Measurements from ENCODE around the gene DVL1. TPM values are rescaled to one million over a fixed set of nuclear protein-coding genes. Genes with fewer than 3 reads are reported as not detected.

The DVL1 gene
- total RNA-seq, 2 donors from 2014 or later = 46.2 to 48.0 TPM

GRCh38 chr1:1293263-1294249 lies 55.7 kb downstream of the DVL1 start:
- no peak overlapping the region for H3K4me3 Mint-ChIP-seq
- H3K27me3 Mint-ChIP-seq = no peaks in the 10 kb centered on the region
- no peaks in the 10 kb centered on the region for H3K9me3 Mint-ChIP-seq
- ATAC-seq (replicated peaks) = no peak
- H3K36me3 Mint-ChIP-seq (ENCODE audit: low read depth) = no peaks in the 10 kb centered on the region
- no peaks in the 10 kb centered on the region for H3K4me1 Mint-ChIP-seq
- H3K27ac Mint-ChIP-seq = no peak overlapping the region

GRCh38 chr1:1292851-1293250 lies 56.4 kb downstream of the DVL1 start:
- Mint-ChIP-seq H3K4me3 (no peak overlapping the region), H3K27me3 (no peaks in the 10 kb centered on the region), H3K9me3 (no peaks in the 10 kb centered on the region), H3K36me3 (ENCODE audit: low read depth) (no peaks in the 10 kb centered on the region), H3K4me1 (no peaks in the 10 kb centered on the region), H3K27ac (no peak overlapping the region)
- no peak for ATAC-seq (replicated peaks)

- H3K9me3 Mint-ChIP-seq = no peaks in the 10 kb centered on the region
- ATAC-seq (replicated peaks) = no peak
- H3K27me3 Mint-ChIP-seq = no peaks in the 10 kb centered on the region
- H3K4me1 Mint-ChIP-seq = no peaks in the 10 kb centered on the region
- H3K36me3 Mint-ChIP-seq (ENCODE audit: low read depth) = no peaks in the 10 kb centered on the region
- no peak overlapping the region for H3K4me3 Mint-ChIP-seq
- H3K27ac Mint-ChIP-seq = no peak overlapping the region
Observed at GRCh38 chr1:1292442-1292779, 56.8 kb downstream of the DVL1 start.

- Mint-ChIP-seq H3K4me3 (no peak overlapping the region), H3K27ac (no peak overlapping the region), H3K4me1 (no peaks in the 10 kb centered on the region), H3K9me3 (no peaks in the 10 kb centered on the region), H3K27me3 (no peaks in the 10 kb centered on the region), H3K36me3 (ENCODE audit: low read depth) (no peaks in the 10 kb centered on the region)
- ATAC-seq (replicated peaks) = peak; percentile 83
Observed at GRCh38 chr1:1291548-1292441, 57.4 kb downstream of the DVL1 start.

GRCh38 chr1:1291023-1291528 lies 58.1 kb downstream of the DVL1 start:
- ATAC-seq (replicated peaks) = no peak
- Mint-ChIP-seq H3K27me3 (no peaks in the 10 kb centered on the region), H3K9me3 (no peaks in the 10 kb centered on the region), H3K36me3 (ENCODE audit: low read depth) (no peaks in the 10 kb centered on the region), H3K4me3 (no peak overlapping the region), H3K4me1 (no peaks in the 10 kb centered on the region), H3K27ac (no peak overlapping the region)

- Mint-ChIP-seq H3K27ac (no peak overlapping the region), H3K4me3 (no peak overlapping the region), H3K36me3 (ENCODE audit: low read depth) (no peaks in the 10 kb centered on the region), H3K27me3 (no peaks in the 10 kb centered on the region), H3K9me3 (no peaks in the 10 kb centered on the region), H3K4me1 (no peaks in the 10 kb centered on the region)
- ATAC-seq (replicated peaks) = peak; percentile 65
Observed at GRCh38 chr1:1290238-1290731, 58.9 kb downstream of the DVL1 start.

GRCh38 chr1:1287288-1288110 lies 61.7 kb downstream of the DVL1 start:
- ATAC-seq (replicated peaks) = no peak
- H3K27me3 Mint-ChIP-seq = no peaks in the 10 kb centered on the region
- H3K4me1 Mint-ChIP-seq = peaks cover 5% of the 10 kb centered on the region
- no peak overlapping the region for H3K27ac Mint-ChIP-seq
- no peaks in the 10 kb centered on the region for H3K36me3 Mint-ChIP-seq (ENCODE audit: low read depth)
- H3K4me3 Mint-ChIP-seq = no peak overlapping the region
- H3K9me3 Mint-ChIP-seq = no peaks in the 10 kb centered on the region

- Mint-ChIP-seq H3K9me3 (no peaks in the 10 kb centered on the region), H3K36me3 (ENCODE audit: low read depth) (no peaks in the 10 kb centered on the region), H3K27me3 (no peaks in the 10 kb centered on the region), H3K4me3 (no peak overlapping the region), H3K27ac (no peak overlapping the region), H3K4me1 (peaks cover 5% of the 10 kb centered on the region)
- no peak for ATAC-seq (replicated peaks)
Observed at GRCh38 chr1:1286313-1287261, 62.6 kb downstream of the DVL1 start.

- Mint-ChIP-seq H3K4me3 (no peak overlapping the region), H3K27me3 (no peaks in the 10 kb centered on the region), H3K36me3 (ENCODE audit: low read depth) (no peaks in the 10 kb centered on the region), H3K27ac (no peak overlapping the region), H3K9me3 (no peaks in the 10 kb centered on the region), H3K4me1 (peaks cover 5% of the 10 kb centered on the region)
- no peak for ATAC-seq (replicated peaks)
Observed at GRCh38 chr1:1285611-1286311, 63.5 kb downstream of the DVL1 start.

Other genes with a start within 250 kb of the DVL1 start
- gene C1orf159, start 233.3 kb downstream of the DVL1 start, total RNA-seq = 10 to 100 TPM; 15.7 to 18.8 TPM
- under 1 TPM in 1 of 2 donors, not detected in 1; 0.11 TPM for gene TTLL10, start 175.5 kb downstream of the DVL1 start, total RNA-seq
- gene TNFRSF18, start 142.8 kb downstream of the DVL1 start, total RNA-seq = 100 to 1,000 TPM; 105 to 796 TPM
- gene TNFRSF4, start 135.3 kb downstream of the DVL1 start, total RNA-seq = 1,000 to 10,000 TPM in 1 of 2 donors, 100 to 1,000 TPM in 1; 384 to 1,007 TPM
- gene SDF4, start 117.4 kb downstream of the DVL1 start, total RNA-seq = 100 to 1,000 TPM; 169 to 773 TPM
- gene B3GALT6, start 117.2 kb downstream of the DVL1 start, total RNA-seq = 10 to 100 TPM; 10.9 to 16.7 TPM
- gene C1QTNF12, start 102.7 kb downstream of the DVL1 start, total RNA-seq = 1 to 10 TPM; 1.8 to 7.5 TPM
- 10 to 100 TPM; 68.7 to 78.0 TPM for gene UBE2J2, start 75.6 kb downstream of the DVL1 start, total RNA-seq
- gene SCNN1D, start 69.0 kb downstream of the DVL1 start, total RNA-seq = 1 to 10 TPM; 4.7 to 9.8 TPM
- gene ACAP3, start 41.5 kb downstream of the DVL1 start, total RNA-seq = 10 to 100 TPM; 41.4 to 43.3 TPM
- 10 to 100 TPM; 15.9 to 24.0 TPM for gene PUSL1, start 40.8 kb downstream of the DVL1 start, total RNA-seq
- gene INTS11, start 24.8 kb downstream of the DVL1 start, total RNA-seq = 100 to 1,000 TPM; 122 to 125 TPM
- 10 to 100 TPM; 16.8 to 22.3 TPM for gene CPTP, start 24.6 kb downstream of the DVL1 start, total RNA-seq
- 1 to 10 TPM in 1 of 2 donors, under 1 TPM in 1; 0.71 to 1.1 TPM for gene TAS1R3, start 18.1 kb downstream of the DVL1 start, total RNA-seq
- under 1 TPM in 1 of 2 donors, not detected in 1; 0.56 TPM for gene MXRA8, start 9.1 kb upstream of the DVL1 start, total RNA-seq
- gene AURKAIP1, start 25.8 kb upstream of the DVL1 start, total RNA-seq = 100 to 1,000 TPM in 1 of 2 donors, 10 to 100 TPM in 1; 93.3 to 163 TPM
- gene CCNL2, start 49.9 kb upstream of the DVL1 start, total RNA-seq = 100 to 1,000 TPM; 103 to 107 TPM
- gene MRPL20, start 57.9 kb upstream of the DVL1 start, total RNA-seq = 100 to 1,000 TPM in 1 of 2 donors, 10 to 100 TPM in 1; 57.7 to 147 TPM
- not detected for gene ANKRD65, start 71.9 kb upstream of the DVL1 start, total RNA-seq
- 1 to 10 TPM in 1 of 2 donors, under 1 TPM in 1; 0.84 to 6.2 TPM for gene VWA1, start 86.3 kb upstream of the DVL1 start, total RNA-seq
- gene ATAD3C, start 100.3 kb upstream of the DVL1 start, total RNA-seq = 1 to 10 TPM; 1.4 to 2.1 TPM
- gene ATAD3B, start 122.3 kb upstream of the DVL1 start, total RNA-seq = 10 to 100 TPM; 24.6 to 55.5 TPM
- gene ATAD3A, start 162.7 kb upstream of the DVL1 start, total RNA-seq = 10 to 100 TPM; 24.2 to 56.8 TPM
- 1 to 10 TPM; 2.1 to 2.3 TPM for gene TMEM240, start 191.2 kb upstream of the DVL1 start, total RNA-seq
- 100 to 1,000 TPM in 1 of 2 donors, 10 to 100 TPM in 1; 75.6 to 133 TPM for gene SSU72, start 225.4 kb upstream of the DVL1 start, total RNA-seq

All from activated T-helper 17 cell treated with anti-CD3 and anti-CD28 coated beads, Interleukin-2, amount 50 U/mL, for 72 hours (primary cell).